GM12864 (cell line): ENCODE data around the gene MRPS12.
"Not testable (repeated sequence)": the region's sequence is repeated elsewhere in the genome, so short reads cannot be mapped to it uniquely, and the experiment has no call there.

Experiments
- DNase-seq: peaks from one replicate; pipeline ENCODE4 v3.0.0-alpha.2; 2011; ENCODE audit warnings: low read depth
- H3K4me3 ChIP-seq: 2 replicates; pipeline ENCODE4 v1.5.1; 2011; ENCODE audit warnings: mild to moderate bottlenecking, low read depth, low read length, control low read depth
- TF ChIP-seq, protein P1 (sequence below): IDR thresholded peaks from 2 replicates; pipeline ENCODE4 v1.5.1; 2011; ENCODE audit warnings: low read depth, mild to moderate bottlenecking, moderate library complexity, low read length, control low read depth, inconsistent platforms; ENCODE audit errors: missing control alignments

Gene MRPS12

GRCh38 chr19:38939957-38940356 is 9.2 kb downstream of the MRPS12 start:
- TF ChIP-seq, protein P1, sequence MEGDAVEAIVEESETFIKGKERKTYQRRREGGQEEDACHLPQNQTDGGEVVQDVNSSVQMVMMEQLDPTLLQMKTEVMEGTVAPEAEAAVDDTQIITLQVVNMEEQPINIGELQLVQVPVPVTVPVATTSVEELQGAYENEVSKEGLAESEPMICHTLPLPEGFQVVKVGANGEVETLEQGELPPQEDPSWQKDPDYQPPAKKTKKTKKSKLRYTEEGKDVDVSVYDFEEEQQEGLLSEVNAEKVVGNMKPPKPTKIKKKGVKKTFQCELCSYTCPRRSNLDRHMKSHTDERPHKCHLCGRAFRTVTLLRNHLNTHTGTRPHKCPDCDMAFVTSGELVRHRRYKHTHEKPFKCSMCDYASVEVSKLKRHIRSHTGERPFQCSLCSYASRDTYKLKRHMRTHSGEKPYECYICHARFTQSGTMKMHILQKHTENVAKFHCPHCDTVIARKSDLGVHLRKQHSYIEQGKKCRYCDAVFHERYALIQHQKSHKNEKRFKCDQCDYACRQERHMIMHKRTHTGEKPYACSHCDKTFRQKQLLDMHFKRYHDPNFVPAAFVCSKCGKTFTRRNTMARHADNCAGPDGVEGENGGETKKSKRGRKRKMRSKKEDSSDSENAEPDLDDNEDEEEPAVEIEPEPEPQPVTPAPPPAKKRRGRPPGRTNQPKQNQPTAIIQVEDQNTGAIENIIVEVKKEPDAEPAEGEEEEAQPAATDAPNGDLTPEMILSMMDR, result no peak
- DNase-seq, result no peak
- no peak overlapping the region for H3K4me3 ChIP-seq

- not testable (repeated sequence) for DNase-seq, H3K4me3 ChIP-seq
Observed at GRCh38 chr19:38941466-38941865, 10.7 kb downstream of the MRPS12 start.

GRCh38 chr19:38941979-38942378 is 11.2 kb downstream of the MRPS12 start:
- H3K4me3 ChIP-seq, result no peak overlapping the region
- TF ChIP-seq, protein P1, result no peak
- no peak for DNase-seq

DNA sequence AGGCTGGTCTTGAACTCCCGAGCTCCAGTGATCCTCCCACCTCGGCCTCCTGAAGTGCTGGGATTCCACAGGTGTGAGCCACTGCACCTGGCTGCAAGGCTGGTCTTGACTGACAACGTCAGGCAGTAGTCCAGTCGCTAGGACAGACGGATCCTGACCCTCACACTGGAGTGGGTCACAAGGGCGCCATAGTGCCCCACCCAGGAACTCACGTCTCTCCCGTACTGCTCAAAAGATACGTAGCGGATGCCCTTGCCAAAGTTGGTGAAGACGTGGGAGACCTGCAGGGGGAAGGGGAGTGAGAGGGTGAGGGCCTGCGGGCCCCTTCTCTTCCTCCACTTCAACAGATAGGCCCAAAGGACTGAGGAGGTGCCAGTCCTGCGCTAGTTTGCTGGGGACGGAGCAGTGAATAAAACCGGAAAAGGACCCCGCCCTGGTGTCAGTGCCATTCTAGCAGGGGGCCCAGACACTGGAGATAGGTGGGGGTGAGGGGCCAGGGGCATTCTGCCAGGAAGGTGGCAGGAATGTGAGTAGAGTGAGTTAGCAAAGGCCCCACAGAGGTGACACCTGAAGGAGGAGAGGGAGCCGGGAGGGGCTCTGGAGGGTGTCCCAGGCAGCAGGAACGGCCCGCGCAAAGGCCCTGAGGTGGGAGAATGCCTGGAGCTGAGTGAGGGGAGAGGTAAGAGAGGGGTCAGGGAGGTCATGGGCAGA is 11.9 kb downstream of the MRPS12 start:
- TF ChIP-seq, protein P1, result no peak
- no peak overlapping the region for H3K4me3 ChIP-seq
- DNase-seq, result no peak

DNA sequence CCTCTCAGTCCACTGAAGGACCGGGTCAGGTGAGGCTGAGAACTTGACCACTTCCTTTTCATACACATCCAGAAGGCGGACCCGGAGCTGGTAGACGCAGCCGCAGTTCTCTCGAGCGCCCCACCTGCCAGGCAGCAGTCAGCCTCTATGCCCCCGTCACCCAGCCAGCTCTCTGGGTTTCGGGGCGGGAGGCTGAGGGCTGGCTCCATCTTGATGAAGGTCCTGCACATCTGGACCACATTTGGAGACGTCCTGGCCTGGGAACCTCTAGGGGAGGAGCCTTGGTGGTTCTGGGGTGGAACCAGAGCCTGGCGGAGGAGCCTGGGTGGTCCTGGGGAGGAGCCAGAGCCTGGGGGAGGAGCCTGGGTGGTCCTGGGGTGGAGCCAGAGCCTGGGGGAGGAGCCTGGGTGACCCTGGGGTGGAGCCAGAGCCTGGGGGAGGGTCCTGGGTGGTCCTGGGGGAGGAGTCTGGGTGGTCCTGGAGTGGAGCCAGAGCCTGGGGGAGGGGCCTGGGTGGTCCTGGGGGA is 14.3 kb downstream of the MRPS12 start:
- no peak for DNase-seq
- no peak overlapping the region for H3K4me3 ChIP-seq
- TF ChIP-seq, protein P1, result no peak

- H3K4me3 ChIP-seq, result no peak overlapping the region
- TF ChIP-seq, protein P1, result no peak
- DNase-seq, result no peak
Observed at GRCh38 chr19:38945562-38946228, 15.0 kb downstream of the MRPS12 start.

DNA sequence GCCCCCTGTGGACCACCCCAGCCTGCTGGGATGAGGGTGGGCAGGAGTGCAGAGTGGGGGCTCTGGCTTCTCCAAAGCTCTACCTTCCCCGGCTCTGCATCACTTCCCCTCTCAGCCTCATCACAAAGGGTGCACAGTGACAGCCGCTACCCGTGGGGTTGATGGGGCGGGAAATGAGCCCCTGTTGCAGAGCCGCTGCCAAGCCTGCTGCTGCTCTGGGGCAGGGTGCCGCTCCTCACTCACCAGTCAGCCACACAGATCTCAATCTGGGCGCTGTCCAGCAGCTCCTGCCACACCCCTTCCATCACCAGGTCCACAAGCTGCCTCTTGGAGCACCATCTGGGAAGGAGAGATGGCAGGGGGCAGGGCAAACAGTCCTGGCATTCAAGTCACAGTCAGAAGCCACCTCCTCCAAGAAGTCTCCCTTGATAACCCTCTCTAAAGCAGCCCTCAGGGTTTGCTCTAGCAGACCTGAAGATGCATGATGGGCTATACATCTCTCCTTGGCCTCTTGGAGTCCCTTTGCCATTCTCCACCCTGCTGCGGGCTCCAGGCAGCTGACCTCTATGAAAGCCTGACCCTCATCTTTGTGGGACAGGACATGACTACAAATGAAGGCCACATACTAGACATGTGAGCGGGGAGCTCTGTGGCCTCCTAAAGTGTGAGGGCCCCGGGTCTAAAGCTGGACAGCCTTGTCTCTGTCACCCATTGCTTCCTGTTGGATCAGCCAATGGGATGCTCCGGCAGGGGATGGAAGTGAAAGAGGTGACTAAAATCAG is 15.7 kb downstream of the MRPS12 start:
- H3K4me3 ChIP-seq, result no peak overlapping the region
- no peak for DNase-seq
- TF ChIP-seq, protein P1, result no peak
